Measurements from ENCODE around the gene ZSCAN10.
A peak's percentile ranks its signal among the peaks of the same experiment; 100 is the strongest.

The ZSCAN10 gene

DNA sequence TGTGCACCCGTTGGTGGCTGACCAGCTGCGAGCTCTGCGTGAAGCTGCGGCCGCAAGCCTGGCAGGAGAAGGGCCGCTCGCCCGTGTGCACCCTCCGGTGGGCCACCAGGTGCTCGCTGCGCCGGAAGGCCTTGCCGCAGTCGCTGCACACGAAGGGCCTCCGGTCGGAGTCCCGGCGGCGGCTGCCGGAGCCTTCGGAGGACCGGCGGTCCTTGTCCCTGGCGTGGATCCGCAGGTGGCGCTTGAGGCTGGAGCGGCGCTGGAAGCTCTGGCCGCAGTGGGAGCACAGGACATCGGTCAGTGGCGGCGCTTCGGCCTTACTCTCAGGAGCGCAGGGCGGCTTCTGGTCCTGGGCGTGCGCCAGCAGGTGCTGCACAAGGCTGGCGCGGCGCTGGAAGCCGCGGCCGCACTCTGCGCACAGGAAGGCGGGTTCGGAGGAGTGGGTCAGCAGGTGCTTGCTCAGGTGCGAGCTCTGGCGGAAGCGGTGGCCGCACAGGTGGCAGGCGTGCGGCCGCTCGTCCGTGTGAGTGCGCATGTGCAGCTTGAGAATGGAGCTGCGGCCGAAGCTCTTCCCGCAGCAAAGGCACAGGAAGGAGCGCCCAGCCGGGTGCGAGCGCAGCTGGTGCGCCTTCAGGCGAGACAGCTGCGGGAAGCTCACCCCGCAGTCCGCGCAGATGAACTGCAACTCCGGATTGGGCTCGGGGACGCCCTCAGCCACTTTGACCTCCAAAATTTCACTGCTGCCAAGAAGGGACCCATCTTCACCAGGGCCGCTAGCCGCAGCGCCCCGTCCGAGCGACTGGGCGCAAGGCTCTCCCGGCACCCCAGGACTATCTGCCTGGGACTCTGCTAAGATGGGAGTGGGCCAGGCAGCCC, 9.1 kb downstream of the ZSCAN10 start:
- TF ChIP-seq CREB1 (IDR thresholded peaks at IDR 0.05; ENCODE audit: low read depth) = no peak
- no peak for TF ChIP-seq FOXM1 (IDR thresholded peaks at IDR 0.05; ENCODE audit: borderline replicate concordance, low read depth)
- TF ChIP-seq NFIC (IDR thresholded peaks at IDR 0.05) = no peak
- no peak for TF ChIP-seq YY1 (IDR thresholded peaks at IDR 0.05; ENCODE audit: low read depth)
- no peak for TF ChIP-seq TEAD4 (IDR thresholded peaks at IDR 0.05)
- TF ChIP-seq RAD21 (IDR thresholded peaks at IDR 0.05; ENCODE audit: low read depth) = no peak

GRCh38 chr16:3088925-3089716, 10.0 kb downstream of the ZSCAN10 start:
- TF ChIP-seq CEBPB (IDR thresholded peaks at IDR 0.05) (no peak), TEAD4 (IDR thresholded peaks at IDR 0.05) (no peak), MAX (IDR thresholded peaks at IDR 0.05) (peak; percentile 65), TAF1 (IDR thresholded peaks at IDR 0.05; ENCODE audit: low read depth) (no peak), FOXM1 (IDR thresholded peaks at IDR 0.05; ENCODE audit: borderline replicate concordance, low read depth) (no peak), USF1 (IDR thresholded peaks at IDR 0.05) (no peak), TCF12 (IDR thresholded peaks at IDR 0.05; ENCODE audit: low read depth) (no peak), RAD21 (IDR thresholded peaks at IDR 0.05; ENCODE audit: low read depth) (peak; percentile 27; the same call in 1 of the 2 replicates), EP300 (IDR thresholded peaks at IDR 0.05; ENCODE audit: borderline replicate concordance) (no peak), CREB1 (IDR thresholded peaks at IDR 0.05; ENCODE audit: low read depth) (no peak), YY1 (IDR thresholded peaks at IDR 0.05; ENCODE audit: low read depth) (no peak; the same call in 1 of the 2 replicates), EGR1 (IDR thresholded peaks at IDR 0.05) (no peak), NFIC (IDR thresholded peaks at IDR 0.05) (no peak), REST (IDR thresholded peaks at IDR 0.05; ENCODE audit: low read depth) (no peak)

DNA sequence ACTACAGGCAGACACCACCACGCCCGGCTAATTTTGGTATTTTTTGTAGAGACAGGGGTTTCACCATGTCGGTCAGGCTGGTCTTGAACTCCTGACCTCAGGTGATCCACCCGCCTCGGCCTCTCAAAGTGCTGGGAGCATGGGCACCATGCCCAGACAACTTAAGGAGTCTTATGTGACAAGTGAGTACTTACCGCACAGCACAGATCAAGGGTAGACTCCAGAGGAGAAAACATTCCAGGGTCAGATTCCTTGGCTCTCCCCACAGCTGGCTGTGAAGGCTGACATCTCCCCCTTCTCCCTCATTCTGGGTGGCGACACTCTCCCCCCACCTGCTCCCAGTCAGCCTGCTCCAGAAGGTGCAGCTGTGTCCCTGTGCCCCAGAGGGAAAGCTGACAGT, 10.6 kb downstream of the ZSCAN10 start:
- no peak for TF ChIP-seq TAF1 (IDR thresholded peaks at IDR 0.05; ENCODE audit: low read depth)
- no peak for TF ChIP-seq CREB1 (IDR thresholded peaks at IDR 0.05; ENCODE audit: low read depth)
- TF ChIP-seq ZBTB7A (IDR thresholded peaks at IDR 0.05; ENCODE audit: low read depth) = no peak
- TF ChIP-seq REST (IDR thresholded peaks at IDR 0.05; ENCODE audit: low read depth) = no peak
- TF ChIP-seq NFIC (IDR thresholded peaks at IDR 0.05) = no peak
- no peak for TF ChIP-seq YY1 (IDR thresholded peaks at IDR 0.05; ENCODE audit: low read depth)
- TF ChIP-seq MAX (IDR thresholded peaks at IDR 0.05) = no peak
- no peak for TF ChIP-seq FOXM1 (IDR thresholded peaks at IDR 0.05; ENCODE audit: borderline replicate concordance, low read depth)
- TF ChIP-seq CEBPB (IDR thresholded peaks at IDR 0.05) = no peak
- TF ChIP-seq USF1 (IDR thresholded peaks at IDR 0.05) = no peak
- TF ChIP-seq EP300 (IDR thresholded peaks at IDR 0.05; ENCODE audit: borderline replicate concordance) = no peak
- TF ChIP-seq TEAD4 (IDR thresholded peaks at IDR 0.05) = no peak
- no peak for TF ChIP-seq TCF12 (IDR thresholded peaks at IDR 0.05; ENCODE audit: low read depth)
- TF ChIP-seq RAD21 (IDR thresholded peaks at IDR 0.05; ENCODE audit: low read depth) = no peak
- TF ChIP-seq EGR1 (IDR thresholded peaks at IDR 0.05) = no peak

DNA sequence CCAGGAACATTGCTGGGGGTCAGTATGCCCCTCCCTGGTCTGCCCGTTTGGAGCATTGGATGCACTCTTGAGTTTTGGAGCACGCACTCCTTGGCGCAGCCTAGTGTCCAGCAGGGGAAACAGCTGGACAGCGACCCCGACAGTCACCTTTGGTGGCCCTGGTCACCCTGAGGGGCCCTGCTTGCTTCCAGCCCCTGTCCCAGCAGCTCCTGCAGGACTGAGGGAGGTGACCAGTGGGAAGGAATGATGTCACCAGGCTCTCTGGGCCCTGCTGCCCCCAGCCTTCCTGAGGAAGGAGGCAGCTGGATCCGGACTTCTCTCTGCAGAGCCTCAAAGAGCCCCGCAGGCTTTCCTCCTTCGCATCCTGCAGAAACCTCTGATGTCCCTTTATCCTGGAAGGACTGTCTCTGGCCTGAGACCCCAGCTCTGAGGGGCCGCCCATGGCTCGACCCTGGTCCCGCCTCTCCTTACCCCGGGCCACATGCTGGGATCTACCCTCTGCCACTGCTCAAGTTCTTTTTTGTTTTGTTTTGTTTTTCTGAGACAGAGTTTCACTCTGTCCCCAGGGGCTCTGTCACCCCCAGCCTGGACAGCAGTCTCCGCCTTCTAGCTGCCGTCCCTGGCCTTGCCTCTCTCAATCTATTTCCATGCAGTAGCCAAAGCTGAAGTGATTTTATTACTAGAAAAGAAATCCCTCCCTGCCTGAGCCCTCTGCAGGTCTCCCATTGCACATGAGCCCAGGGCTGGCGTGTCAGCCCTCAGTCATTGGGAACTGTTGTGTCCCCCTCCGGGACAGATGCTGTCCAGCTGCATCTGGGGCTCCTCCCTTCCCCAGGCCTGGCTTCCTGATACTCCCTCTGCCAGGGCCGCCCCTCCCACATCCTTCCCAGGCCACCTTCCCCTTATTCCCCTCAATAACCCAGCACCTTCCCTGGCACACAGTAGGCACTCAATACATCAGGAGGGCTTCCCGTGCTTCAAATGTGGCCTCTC, 11.6 kb downstream of the ZSCAN10 start:
- TF ChIP-seq REST (IDR thresholded peaks at IDR 0.05; ENCODE audit: low read depth) = peak; percentile 53; the same call in 1 of the 2 replicates
- TF ChIP-seq ZBTB7A (IDR thresholded peaks at IDR 0.05; ENCODE audit: low read depth) = no peak
- TF ChIP-seq RAD21 (IDR thresholded peaks at IDR 0.05; ENCODE audit: low read depth) = peak; percentile 27; the same call in 1 of the 2 replicates
